A673 (cell line): ENCODE data around the gene HNRNPUL1. TPM values are rescaled to one million over a fixed set of nuclear protein-coding genes. Genes with fewer than 3 reads are reported as not detected.

ENCODE experiments used
- BruUV-seq: library from RNA; stranded (reverse); fragments of 400-500 nt; replicated peaks from 2 replicates; lab custom pipeline; 2021; lab: Mats Ljungman, UMichigan
- CTCF ChIA-PET: fragments of 300-600 bp; sonication (Branson Sonifier 250); formaldehyde crosslinking; loops from one replicate; lab custom pipeline; 2022; ENCODE audit warnings: antibody characterized with exemption; lab: Charles Lee
- POLR2A ChIA-PET: fragments of 300-600 bp; sonication (Branson Sonifier 250); formaldehyde crosslinking; loops from one replicate; lab custom pipeline; 2022; ENCODE audit warnings: antibody characterized with exemption; ENCODE audit not compliant: low non-redundant PET; lab: Charles Lee
- DNase-seq: peaks from one replicate; pipeline ENCODE4 v3.0.0-alpha.2; 2015; ENCODE audit warnings: low spot score
- H3K27ac ChIP-seq: fragments of 200-600 bp; sonication (generic); 2 replicates; pipeline ENCODE4 v1.5.1; 2016; ENCODE audit warnings: mixed run types, low read depth, mild to moderate bottlenecking, mixed read lengths, antibody characterized with exemption, low read length; ENCODE audit not compliant: poor library complexity, severe bottlenecking
- H3K27me3 ChIP-seq: fragments of 200-600 bp; sonication (generic); replicated peaks from 2 replicates; pipeline ENCODE4 v1.6.1; 2017; ENCODE audit warnings: mixed run types, low read depth, mild to moderate bottlenecking, mixed read lengths, antibody characterized with exemption, low read length; ENCODE audit not compliant: insufficient read depth, poor library complexity
- H3K36me3 ChIP-seq: fragments of 200-600 bp; sonication (generic); 2 replicates; pipeline ENCODE4 v1.6.1; 2016; ENCODE audit warnings: mixed run types, mild to moderate bottlenecking, mixed read lengths, antibody characterized with exemption, low read length; ENCODE audit not compliant: insufficient read depth, poor library complexity, severe bottlenecking
- H3K4me1 ChIP-seq: fragments of 200-600 bp; sonication (generic); 2 replicates; pipeline ENCODE4 v1.6.1; 2017; ENCODE audit warnings: mixed run types, mild to moderate bottlenecking, mixed read lengths, antibody characterized with exemption, low read length; ENCODE audit not compliant: insufficient read depth, poor library complexity, severe bottlenecking
- H3K4me3 ChIP-seq: fragments of 200-600 bp; sonication (generic); 2 replicates; pipeline ENCODE4 v1.5.1; 2016; ENCODE audit warnings: low read depth, mixed run types, mild to moderate bottlenecking, mixed read lengths, low read length; ENCODE audit not compliant: poor library complexity, severe bottlenecking
- H3K9me3 ChIP-seq: fragments of 200-600 bp; sonication (generic); 2 replicates; pipeline ENCODE4 v1.6.1; 2016; ENCODE audit warnings: mixed run types, low read depth, mild to moderate bottlenecking, mixed read lengths, antibody characterized with exemption, low read length; ENCODE audit not compliant: poor library complexity, severe bottlenecking
- EZH2 ChIP-seq: fragments of 200-600 bp; sonication (generic); IDR thresholded peaks from 2 replicates; pipeline ENCODE4 v1.6.1; 2017; ENCODE audit warnings: borderline replicate concordance, low read depth, mild to moderate bottlenecking, mixed read lengths, antibody characterized with exemption, low read length; ENCODE audit not compliant: poor library complexity, severe bottlenecking
- intact Hi-C: fragments of 100-400 bp; cut with micrococcal nuclease; formaldehyde crosslinking; loops from one replicate; pipeline ENCODE4 v1.10.0; 2022; ENCODE audit not compliant: unreplicated experiment
- total RNA-seq: library from RNA; stranded (reverse); gene quantifications from 2 replicates; pipeline ENCODE4 v1.2.3, GENCODE V29; 2021
- TF ChIP-seq, protein P1 (sequence below): fragments of 300-800, 200-600 bp; sonication (generic); conservative IDR thresholded peaks from 2 replicates; pipeline ENCODE4 v1.5.1; 2017; ENCODE audit warnings: low read depth, mild to moderate bottlenecking, antibody characterized with exemption, low read length, moderate library complexity, mixed read lengths

Gene HNRNPUL1
- total RNA-seq, 1 experiment from 2014 or later: 344 TPM

DNA sequence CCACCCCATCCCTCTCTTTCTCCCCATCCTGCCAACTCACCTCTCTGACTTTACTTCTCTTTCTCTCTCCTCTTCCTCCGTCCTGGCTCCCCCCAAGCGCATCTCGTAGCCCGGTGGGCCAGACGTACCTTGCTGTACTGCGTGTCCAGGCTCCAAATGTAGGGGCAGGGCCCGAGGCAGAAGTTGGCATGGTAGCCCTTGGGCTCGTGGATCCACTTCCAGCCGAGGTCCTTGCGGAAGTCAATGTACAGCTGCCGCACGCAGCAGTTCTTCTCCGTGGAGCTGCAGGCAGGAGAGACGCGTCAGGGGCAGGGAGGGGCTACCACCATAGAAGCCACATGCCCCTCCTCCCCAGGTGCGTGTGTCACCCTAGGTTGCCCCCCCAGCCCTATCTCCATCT lies 67.8 kb downstream of the HNRNPUL1 start:
- BruUV-seq: no TSS peak
- POLR2A ChIA-PET: no interaction called here
- H3K4me1 ChIP-seq: peaks cover 4% of the 10 kb centered on the region
- DNase-seq: no peak
- H3K9me3 ChIP-seq: no peaks in the 10 kb centered on the region
- H3K36me3 ChIP-seq: peaks cover 29% of the 10 kb centered on the region
- TF ChIP-seq, protein P1, sequence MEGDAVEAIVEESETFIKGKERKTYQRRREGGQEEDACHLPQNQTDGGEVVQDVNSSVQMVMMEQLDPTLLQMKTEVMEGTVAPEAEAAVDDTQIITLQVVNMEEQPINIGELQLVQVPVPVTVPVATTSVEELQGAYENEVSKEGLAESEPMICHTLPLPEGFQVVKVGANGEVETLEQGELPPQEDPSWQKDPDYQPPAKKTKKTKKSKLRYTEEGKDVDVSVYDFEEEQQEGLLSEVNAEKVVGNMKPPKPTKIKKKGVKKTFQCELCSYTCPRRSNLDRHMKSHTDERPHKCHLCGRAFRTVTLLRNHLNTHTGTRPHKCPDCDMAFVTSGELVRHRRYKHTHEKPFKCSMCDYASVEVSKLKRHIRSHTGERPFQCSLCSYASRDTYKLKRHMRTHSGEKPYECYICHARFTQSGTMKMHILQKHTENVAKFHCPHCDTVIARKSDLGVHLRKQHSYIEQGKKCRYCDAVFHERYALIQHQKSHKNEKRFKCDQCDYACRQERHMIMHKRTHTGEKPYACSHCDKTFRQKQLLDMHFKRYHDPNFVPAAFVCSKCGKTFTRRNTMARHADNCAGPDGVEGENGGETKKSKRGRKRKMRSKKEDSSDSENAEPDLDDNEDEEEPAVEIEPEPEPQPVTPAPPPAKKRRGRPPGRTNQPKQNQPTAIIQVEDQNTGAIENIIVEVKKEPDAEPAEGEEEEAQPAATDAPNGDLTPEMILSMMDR: no peak
- no peak for TF ChIP-seq EZH2
- CTCF ChIA-PET: no interaction called here
- H3K4me3 ChIP-seq: no peak overlapping the region
- H3K27me3 ChIP-seq: no peaks in the 10 kb centered on the region
- intact Hi-C loops: no loop called here
- no peak overlapping the region for H3K27ac ChIP-seq

- no TSS peak for BruUV-seq
- Histone ChIP-seq H3K4me3 (no peak overlapping the region), H3K27me3 (no peaks in the 10 kb centered on the region), H3K9me3 (no peaks in the 10 kb centered on the region), H3K4me1 (peaks cover under 1% of the 10 kb centered on the region), H3K27ac (no peak overlapping the region), H3K36me3 (peaks cover 29% of the 10 kb centered on the region)
- CTCF ChIA-PET: no interaction called here
- no peak for TF ChIP-seq EZH2
- intact Hi-C loops: no loop called here
- no peak for DNase-seq
- POLR2A ChIA-PET: no interaction called here
These were observed 68.3 kb downstream of the HNRNPUL1 start for GRCh38 chr19:41332468-41332867.

DNA sequence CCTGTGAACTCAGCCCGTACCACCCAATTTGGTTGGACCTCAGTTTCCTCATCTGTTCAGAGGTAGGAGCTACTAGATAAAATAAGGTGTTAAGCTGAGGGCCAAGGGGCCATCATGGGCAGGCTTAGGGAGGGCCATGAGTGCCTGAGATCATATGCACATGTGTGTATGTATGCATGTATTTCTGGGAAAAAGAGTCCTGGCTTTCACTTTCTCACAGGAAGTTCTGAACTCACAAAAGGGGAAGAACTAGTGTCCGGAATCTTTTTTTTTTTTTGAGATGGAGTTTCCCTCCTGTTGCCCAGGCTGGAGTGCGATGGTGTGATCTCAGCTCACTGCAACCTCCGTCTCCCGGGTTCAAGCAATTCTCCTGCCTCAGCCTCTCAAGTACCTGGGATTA lies 70.6 kb downstream of the HNRNPUL1 start:
- no peaks in the 10 kb centered on the region for H3K27me3 ChIP-seq
- intact Hi-C loops: no loop called here
- BruUV-seq: no TSS peak
- CTCF ChIA-PET: no interaction called here
- no peak for TF ChIP-seq EZH2
- TF ChIP-seq, protein P1: no peak
- H3K27ac ChIP-seq: no peak overlapping the region
- peaks cover 24% of the 10 kb centered on the region for H3K36me3 ChIP-seq
- H3K4me3 ChIP-seq: no peak overlapping the region
- POLR2A ChIA-PET: no interaction called here
- DNase-seq: no peak
- H3K9me3 ChIP-seq: no peaks in the 10 kb centered on the region
- no peaks in the 10 kb centered on the region for H3K4me1 ChIP-seq

GRCh38 chr19:41335467-41335866 lies 71.3 kb downstream of the HNRNPUL1 start:
- no peaks in the 10 kb centered on the region for H3K9me3 ChIP-seq
- ChIA-PET CTCF (no interaction called here), POLR2A (interaction anchor here (0.6 kb wide), 2 partner anchors 14 to 28 kb away, joined by 4 to 10 read pairs; no protein-coding TSS in a partner anchor)
- no peaks in the 10 kb centered on the region for H3K27me3 ChIP-seq
- no peak for TF ChIP-seq EZH2
- TF ChIP-seq, protein P1: no peak
- no peaks in the 10 kb centered on the region for H3K4me1 ChIP-seq
- H3K4me3 ChIP-seq: no peak overlapping the region
- H3K27ac ChIP-seq: no peak overlapping the region
- peaks cover 28% of the 10 kb centered on the region for H3K36me3 ChIP-seq
- intact Hi-C loops: no loop called here
- no peak for DNase-seq
- BruUV-seq: no TSS peak
